Left ventricle myocardium inferior (tissue), 1 donor: Measurements from ENCODE around the gene MRC2. TPM values are rescaled to one million over a fixed set of nuclear protein-coding genes. Genes with fewer than 3 reads are reported as not detected.
A peak's percentile ranks its signal among the peaks of the same experiment; 100 is the strongest.

Source experiments
- DNase-seq: peaks from one replicate; pipeline ENCODE4 v3.0.0-alpha.2; 2020
- H3K27ac ChIP-seq: fragments of 200-600 bp; replicated peaks from 2 replicates; pipeline ENCODE4 v1.8.0; 2021
- H3K27me3 ChIP-seq: fragments of 200-600 bp; 2 replicates; pipeline ENCODE4 v1.8.0; 2021; ENCODE audit warnings: low read depth
- H3K36me3 ChIP-seq: fragments of 200-600 bp; 2 replicates; pipeline ENCODE4 v1.8.0; 2021
- H3K4me1 ChIP-seq: fragments of 200-600 bp; 2 replicates; pipeline ENCODE4 v1.8.0; 2021
- H3K4me3 ChIP-seq: fragments of 200-600 bp; 2 replicates; pipeline ENCODE4 v1.8.0; 2021; ENCODE audit warnings: mild to moderate bottlenecking, moderate library complexity
- H3K9me3 ChIP-seq: fragments of 200-600 bp; replicated peaks from 2 replicates; pipeline ENCODE4 v1.8.0; 2021
- CTCF ChIP-seq: fragments of 200-600 bp; IDR thresholded peaks from 2 replicates; pipeline ENCODE4 v1.8.0; 2021; ENCODE audit warnings: antibody characterized with exemption, mild to moderate bottlenecking, borderline replicate concordance
- intact Hi-C: fragments of 100-400 bp; cut with micrococcal nuclease; formaldehyde crosslinking; loops from one replicate; pipeline ENCODE4 v1.11.0; 2022
- total RNA-seq: library from RNA; stranded (reverse); fragmentation: NEBNext Ultra II Directional; extraction: Animal tissue kit (Norgen Biotek cat#: 25700); gene quantifications from one replicate; pipeline ENCODE4 v1.2.1, GENCODE V29; 2021
- donor health status: DM: no; HTN: yes; CAD: no; lungs with severe emphysema.

Gene MRC2
- total RNA-seq, 1 donor from 2014 or later, result 22.8 TPM

- intact Hi-C loops, result no loop called here
- TF ChIP-seq CTCF, result no peak
- no peak overlapping the region for H3K27ac ChIP-seq
- peaks cover 14% of the 10 kb centered on the region for H3K4me1 ChIP-seq
- H3K36me3 ChIP-seq, result no peaks in the 10 kb centered on the region
- no peak for DNase-seq
- H3K9me3 ChIP-seq, result no peaks in the 10 kb centered on the region
- H3K27me3 ChIP-seq, result peaks cover 33% of the 10 kb centered on the region
- H3K4me3 ChIP-seq, result no peak overlapping the region
Observed at GRCh38 chr17:62724398-62725146, 97.1 kb downstream of the MRC2 start.

GRCh38 chr17:62725791-62726249, 98.3 kb downstream of the MRC2 start:
- no peak overlapping the region for H3K27ac ChIP-seq
- H3K27me3 ChIP-seq, result peaks cover 28% of the 10 kb centered on the region
- no peak for DNase-seq
- no peaks in the 10 kb centered on the region for H3K36me3 ChIP-seq
- peaks cover 14% of the 10 kb centered on the region for H3K4me1 ChIP-seq
- intact Hi-C loops, result no loop called here
- H3K4me3 ChIP-seq, result no peak overlapping the region
- TF ChIP-seq CTCF, result no peak
- H3K9me3 ChIP-seq, result no peaks in the 10 kb centered on the region

GRCh38 chr17:62727916-62728672, 100.6 kb downstream of the MRC2 start:
- H3K36me3 ChIP-seq, result no peaks in the 10 kb centered on the region
- peaks cover 24% of the 10 kb centered on the region for H3K27me3 ChIP-seq
- no peak overlapping the region for H3K4me3 ChIP-seq
- DNase-seq, result no peak
- TF ChIP-seq CTCF, result peak; percentile 47
- peaks cover 14% of the 10 kb centered on the region for H3K4me1 ChIP-seq
- H3K9me3 ChIP-seq, result no peaks in the 10 kb centered on the region
- H3K27ac ChIP-seq, result no peak overlapping the region
- intact Hi-C loops, result no loop called here

GRCh38 chr17:62732125-62732524, 104.7 kb downstream of the MRC2 start:
- H3K27ac ChIP-seq, result no peak overlapping the region
- no peak overlapping the region for H3K4me3 ChIP-seq
- H3K36me3 ChIP-seq, result no peaks in the 10 kb centered on the region
- no peak for DNase-seq
- H3K9me3 ChIP-seq, result no peaks in the 10 kb centered on the region
- no peak for TF ChIP-seq CTCF
- intact Hi-C loops, result no loop called here
- H3K27me3 ChIP-seq, result peaks cover 5% of the 10 kb centered on the region
- H3K4me1 ChIP-seq, result peaks cover 4% of the 10 kb centered on the region

- no peak for DNase-seq
- intact Hi-C loops, result no loop called here
- H3K9me3 ChIP-seq, result no peaks in the 10 kb centered on the region
- TF ChIP-seq CTCF, result no peak
- no peak overlapping the region for H3K27ac ChIP-seq
- no peak overlapping the region for H3K4me3 ChIP-seq
- no peaks in the 10 kb centered on the region for H3K4me1 ChIP-seq
- H3K27me3 ChIP-seq, result no peaks in the 10 kb centered on the region
- no peaks in the 10 kb centered on the region for H3K36me3 ChIP-seq
Observed at GRCh38 chr17:62735044-62735651, 107.7 kb downstream of the MRC2 start.
